Activated CD4-positive, alpha-beta memory T cell treated with anti-CD3 and anti-CD28 coated beads for 36 hours (primary cell): Measurements from ENCODE around the gene ATP6V1F. TPM values are rescaled to one million over a fixed set of nuclear protein-coding genes. Genes with fewer than 3 reads are reported as not detected.

Experiments used
- CTCF ChIA-PET: fragments of 350-600 bp; sonication (Branson Sonifier 250); formaldehyde crosslinking; loops from one replicate; lab custom pipeline; 2021; ENCODE audit warnings: antibody characterized with exemption, inconsistent platforms; lab: Charles Lee
- POLR2A ChIA-PET: fragments of 350-600 bp; sonication (Branson Sonifier 250); formaldehyde crosslinking; loops from one replicate; lab custom pipeline; 2021; ENCODE audit warnings: antibody characterized with exemption; lab: Charles Lee
- DNase-seq: peaks from one replicate; pipeline ENCODE4 v3.0.0-alpha.2; 2020
- H3K27ac Mint-ChIP-seq: one replicate; pipeline ENCODE4 v1.8.0; 2021; ENCODE audit warnings: mixed read lengths
- H3K27me3 Mint-ChIP-seq: one replicate; pipeline ENCODE4 v1.8.0; 2021; ENCODE audit warnings: mixed read lengths
- H3K36me3 Mint-ChIP-seq: one replicate; pipeline ENCODE4 v1.8.0; 2021; ENCODE audit warnings: mixed read lengths
- H3K4me1 Mint-ChIP-seq: one replicate; pipeline ENCODE4 v1.8.0; 2021; ENCODE audit warnings: low read depth, mixed read lengths
- H3K4me3 Mint-ChIP-seq: one replicate; pipeline ENCODE4 v1.8.0; 2021; ENCODE audit warnings: mild to moderate bottlenecking, mixed read lengths
- H3K9me3 Mint-ChIP-seq: one replicate; pipeline ENCODE4 v1.8.0; 2021; ENCODE audit warnings: mixed read lengths
- intact Hi-C: fragments of 100-400 bp; cut with micrococcal nuclease; formaldehyde crosslinking; loops from one replicate; pipeline ENCODE4 v1.15.1; 2023
- total RNA-seq, 2 experiments: library from RNA; stranded (reverse); gene quantifications; one replicate each; pipeline ENCODE4 v1.2.3, GENCODE V29; 2021

ATP6V1F gene
- total RNA-seq, 2 experiments from 2014 or later, result 113 to 117 TPM

- DNase-seq, result no peak
- H3K9me3 Mint-ChIP-seq, result no peaks in the 10 kb centered on the region
- no peaks in the 10 kb centered on the region for H3K36me3 Mint-ChIP-seq
- H3K4me1 Mint-ChIP-seq, result no peaks in the 10 kb centered on the region
- POLR2A ChIA-PET, result no interaction called here
- no peaks in the 10 kb centered on the region for H3K27me3 Mint-ChIP-seq
- CTCF ChIA-PET, result interaction anchor here (1.6 kb wide), 1 partner anchor 12 kb away, joined by 4 read pairs; no protein-coding TSS in a partner anchor
- intact Hi-C loops, result no loop called here
- H3K4me3 Mint-ChIP-seq, result no peak overlapping the region
- no peak overlapping the region for H3K27ac Mint-ChIP-seq
These were observed 13.9 kb downstream of the ATP6V1F start for GRCh38 chr7:128876586-128876977.

GRCh38 chr7:128876978-128877755 lies 14.5 kb downstream of the ATP6V1F start:
- H3K27me3 Mint-ChIP-seq, result no peaks in the 10 kb centered on the region
- intact Hi-C loops, result no loop called here
- no peak overlapping the region for H3K27ac Mint-ChIP-seq
- CTCF ChIA-PET, result no interaction called here
- DNase-seq, result no peak
- POLR2A ChIA-PET, result no interaction called here
- H3K4me1 Mint-ChIP-seq, result no peaks in the 10 kb centered on the region
- H3K36me3 Mint-ChIP-seq, result no peaks in the 10 kb centered on the region
- no peaks in the 10 kb centered on the region for H3K9me3 Mint-ChIP-seq
- no peak overlapping the region for H3K4me3 Mint-ChIP-seq

GRCh38 chr7:128877756-128878120 lies 15.1 kb downstream of the ATP6V1F start:
- H3K27me3 Mint-ChIP-seq, result no peaks in the 10 kb centered on the region
- POLR2A ChIA-PET, result no interaction called here
- H3K27ac Mint-ChIP-seq, result no peak overlapping the region
- intact Hi-C loops, result no loop called here
- H3K4me1 Mint-ChIP-seq, result no peaks in the 10 kb centered on the region
- CTCF ChIA-PET, result no interaction called here
- H3K9me3 Mint-ChIP-seq, result no peaks in the 10 kb centered on the region
- no peak overlapping the region for H3K4me3 Mint-ChIP-seq
- no peak for DNase-seq
- no peaks in the 10 kb centered on the region for H3K36me3 Mint-ChIP-seq

GRCh38 chr7:128878226-128879105 lies 15.8 kb downstream of the ATP6V1F start:
- no peak for DNase-seq
- POLR2A ChIA-PET, result no interaction called here
- intact Hi-C loops, result no loop called here

GRCh38 chr7:128879461-128879938 lies 16.8 kb downstream of the ATP6V1F start:
- Mint-ChIP-seq H3K27me3 (no peaks in the 10 kb centered on the region), H3K36me3 (no peaks in the 10 kb centered on the region), H3K4me3 (no peak overlapping the region), H3K4me1 (peaks cover 1% of the 10 kb centered on the region), H3K9me3 (no peaks in the 10 kb centered on the region), H3K27ac (no peak overlapping the region)
- DNase-seq, result no peak
- ChIA-PET CTCF (interaction anchor here (0.7 to 3.4 kb wide), 4 partner anchors 16 to 44 kb away, joined by 3 to 20 read pairs (median 7); partner anchors contain the start of gene ATP6V1F), POLR2A (no interaction called here)
- intact Hi-C loops, result no loop called here

More at GRCh38 chr7:128878226-128879105, 15.8 kb downstream of the ATP6V1F start:
- Mint-ChIP-seq H3K4me1 (peaks cover under 1% of the 10 kb centered on the region), H3K27ac (no peak overlapping the region), H3K36me3 (no peaks in the 10 kb centered on the region), H3K4me3 (no peak overlapping the region), H3K9me3 (no peaks in the 10 kb centered on the region), H3K27me3 (no peaks in the 10 kb centered on the region)
- CTCF ChIA-PET, result interaction anchor here (3.4 kb wide), 1 partner anchor 15 kb away, joined by 20 read pairs; the partner anchor contains the start of gene ATP6V1F

- H3K27me3 Mint-ChIP-seq, result no peaks in the 10 kb centered on the region
- no peak overlapping the region for H3K4me3 Mint-ChIP-seq
- POLR2A ChIA-PET, result no interaction called here
- intact Hi-C loops, result loop anchor here (2.0 to 5.0 kb wide), 3 partner anchors 85 to 453 kb away; partner anchors contain the start of gene METTL2B
- H3K9me3 Mint-ChIP-seq, result no peaks in the 10 kb centered on the region
- H3K4me1 Mint-ChIP-seq, result peaks cover 1% of the 10 kb centered on the region
- H3K36me3 Mint-ChIP-seq, result no peaks in the 10 kb centered on the region
- no peak overlapping the region for H3K27ac Mint-ChIP-seq
- CTCF ChIA-PET, result interaction anchor here (0.6 to 3.4 kb wide), 7 partner anchors 17 to 405 kb away, joined by 3 to 20 read pairs (median 3); partner anchors contain the start of gene ATP6V1F
- peak; percentile 44 for DNase-seq
These were observed 17.5 kb downstream of the ATP6V1F start for GRCh38 chr7:128879939-128880746.

- intact Hi-C loops, result loop anchor here (2.0 to 5.0 kb wide), 3 partner anchors 86 to 454 kb away; partner anchors contain the start of gene METTL2B
- no peak overlapping the region for H3K4me3 Mint-ChIP-seq
- DNase-seq, result no peak
- ChIA-PET CTCF (interaction anchor here (0.6 to 3.4 kb wide), 8 partner anchors 9 to 406 kb away, joined by 3 to 20 read pairs (median 3); partner anchors contain the start of gene ATP6V1F), POLR2A (interaction anchor here (1.4 kb wide), 1 partner anchor 18 kb away, joined by 6 read pairs; the partner anchor contains the start of gene ATP6V1F)
- peaks cover 1% of the 10 kb centered on the region for H3K4me1 Mint-ChIP-seq
- peaks cover 2% of the 10 kb centered on the region for H3K27me3 Mint-ChIP-seq
- H3K27ac Mint-ChIP-seq, result no peak overlapping the region
- no peaks in the 10 kb centered on the region for H3K36me3 Mint-ChIP-seq
- no peaks in the 10 kb centered on the region for H3K9me3 Mint-ChIP-seq
These were observed 18.3 kb downstream of the ATP6V1F start for GRCh38 chr7:128880791-128881457.

GRCh38 chr7:128881458-128882125 lies 18.9 kb downstream of the ATP6V1F start:
- no peak for DNase-seq
- no peaks in the 10 kb centered on the region for H3K9me3 Mint-ChIP-seq
- peaks cover 1% of the 10 kb centered on the region for H3K4me1 Mint-ChIP-seq
- no peaks in the 10 kb centered on the region for H3K36me3 Mint-ChIP-seq
- no peak overlapping the region for H3K4me3 Mint-ChIP-seq
- H3K27me3 Mint-ChIP-seq, result peaks cover 2% of the 10 kb centered on the region
- POLR2A ChIA-PET, result interaction anchor here (1.4 kb wide), 1 partner anchor 18 kb away, joined by 6 read pairs; the partner anchor contains the start of gene ATP6V1F
- H3K27ac Mint-ChIP-seq, result no peak overlapping the region
- CTCF ChIA-PET, result interaction anchor here (0.7 to 3.4 kb wide), 7 partner anchors 10 to 406 kb away, joined by 3 to 20 read pairs (median 3); partner anchors contain the start of gene ATP6V1F
- intact Hi-C loops, result loop anchor here (2.0 to 5.0 kb wide), 4 partner anchors 87 to 454 kb away; partner anchors contain the start of gene METTL2B

GRCh38 chr7:128882134-128882533 lies 19.5 kb downstream of the ATP6V1F start:
- DNase-seq, result no peak
- H3K36me3 Mint-ChIP-seq, result no peaks in the 10 kb centered on the region
- H3K4me1 Mint-ChIP-seq, result peaks cover 1% of the 10 kb centered on the region
- intact Hi-C loops, result loop anchor here (2.0 to 5.0 kb wide), 3 partner anchors 273 to 455 kb away; partner anchors contain the start of gene METTL2B
- H3K4me3 Mint-ChIP-seq, result no peak overlapping the region
- CTCF ChIA-PET, result interaction anchor here (0.7 to 3.4 kb wide), 9 partner anchors 13 to 173 kb away, joined by 3 to 20 read pairs (median 6); partner anchors contain the start of genes ATP6V1F, CALU and TNPO3
- POLR2A ChIA-PET, result interaction anchor here (1.4 kb wide), 1 partner anchor 19 kb away, joined by 6 read pairs; the partner anchor contains the start of gene ATP6V1F
- H3K27ac Mint-ChIP-seq, result no peak overlapping the region
- no peaks in the 10 kb centered on the region for H3K9me3 Mint-ChIP-seq
- peaks cover 2% of the 10 kb centered on the region for H3K27me3 Mint-ChIP-seq
